ENCODE measurements around the gene CAMK1. TPM values are rescaled to one million over a fixed set of nuclear protein-coding genes. Genes with fewer than 3 reads are reported as not detected.

CAMK1 gene
- 20.4 TPM for total RNA-seq

GRCh38 chr3:9769426-9770275, at the start of gene CAMK1:
Gene CAMK1 (minus strand): TSS chr3:9769947. CDS start chr3:9767749, 2,198 bp downstream.

DNA sequence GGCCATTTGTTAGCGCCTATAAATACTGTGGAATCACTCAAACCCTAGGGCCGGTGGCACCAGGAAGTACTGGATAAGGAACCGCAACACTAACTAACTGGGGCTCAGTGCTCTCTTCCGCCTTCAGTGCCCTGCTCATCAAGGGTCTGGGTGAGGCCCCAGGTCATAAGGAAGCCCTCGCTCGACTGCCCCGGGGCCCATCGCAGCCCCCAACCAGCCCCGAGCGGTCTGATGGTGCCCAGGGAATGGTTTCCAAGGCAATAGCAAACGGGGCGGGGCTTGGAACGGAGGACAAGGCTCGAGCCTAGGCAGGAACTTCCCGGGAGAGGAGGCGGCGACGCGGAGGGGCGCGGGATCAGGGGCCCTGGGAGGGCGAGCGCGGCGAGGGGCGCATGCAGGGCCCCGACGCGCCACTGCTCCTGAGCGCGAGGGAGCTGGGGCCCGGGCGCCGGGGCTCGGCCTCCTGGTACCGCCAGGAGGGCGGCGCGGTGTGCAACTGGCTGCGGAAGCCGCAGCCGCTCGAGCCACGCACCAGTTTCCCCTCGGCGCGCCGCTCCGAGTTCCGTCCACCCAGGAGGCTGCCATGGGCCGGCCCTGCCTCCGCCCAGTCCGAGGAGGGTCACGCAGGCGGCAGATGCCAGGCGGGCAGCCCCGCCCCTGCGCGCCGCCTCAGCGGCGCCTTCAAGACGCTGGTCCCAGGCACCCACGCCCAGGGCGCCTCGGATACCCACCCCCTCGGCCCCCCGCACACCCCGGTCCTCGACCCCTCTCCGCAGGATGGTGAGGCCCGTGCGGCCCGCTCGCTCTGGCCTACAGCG, 40.1 kb upstream of the CAMK1 start, which contains the start of gene TTLL3:
TSS of gene TTLL3 (plus strand) at position 648 of the 818 bp plus-strand sequence. CDS start 400 bp downstream, outside the sequence.

DNA sequence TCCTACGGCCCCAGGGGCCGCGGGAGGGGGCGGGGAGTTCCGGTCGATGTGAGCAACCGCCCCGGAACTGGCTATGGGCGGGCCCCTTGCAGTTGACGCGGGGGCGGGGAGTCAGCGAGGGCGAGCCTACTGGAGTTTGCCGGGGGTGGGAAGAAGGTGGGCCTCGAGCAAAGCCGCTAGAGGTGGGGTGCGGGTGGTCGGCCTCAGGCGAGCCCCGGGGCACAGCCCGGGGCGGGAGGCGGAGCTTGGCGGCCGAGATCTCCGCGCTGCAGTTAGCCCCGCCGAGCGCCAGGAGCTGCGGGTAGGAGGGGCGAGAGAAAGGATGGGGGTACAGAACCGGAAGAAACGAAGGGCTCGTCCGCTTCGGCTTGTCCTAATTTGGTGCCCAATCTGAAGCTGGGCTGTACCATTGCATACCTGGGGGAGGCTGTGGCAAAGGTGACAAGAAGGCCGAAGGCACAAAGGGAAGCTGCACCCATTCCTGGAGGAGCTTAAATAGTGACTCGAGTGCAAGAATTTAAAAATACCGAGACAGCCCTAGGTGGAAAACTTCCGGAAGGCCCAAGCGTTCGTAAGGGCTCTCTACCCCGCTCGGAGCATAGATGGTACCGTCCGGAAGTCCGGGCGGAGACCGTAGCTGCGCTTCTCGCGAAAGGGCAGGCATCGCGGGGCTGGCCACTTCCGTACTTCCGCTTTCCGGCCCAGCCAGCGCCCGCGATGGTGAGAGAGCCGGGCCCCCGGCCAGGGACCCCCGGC, 22.8 kb upstream of the CAMK1 start, which contains the start of the genes ARPC4 and TADA3:
TSS of gene ARPC4 (plus strand) at position 678 of the 756 bp plus-strand sequence. CDS start at position 718, 40 bp downstream.
TSS of gene TADA3 (minus strand) at position 69 of the 756 bp plus-strand sequence. CDS start 1,007 bp downstream, outside the sequence.

GRCh38 chr3:9749645-9750555, 19.8 kb downstream of the CAMK1 start, which contains the start of gene OGG1:
Gene OGG1 (plus strand): TSS chr3:9749952. CDS start chr3:9750287, 335 bp downstream.

GRCh38 chr3:9731206-9732079, 38.3 kb downstream of the CAMK1 start, which contains the start of gene BRPF1:
Gene BRPF1 (plus strand): TSS chr3:9731735. CDS start chr3:9734141, 2,406 bp downstream.

Other genes with a start within 250 kb of the CAMK1 start
- gene LHFPL4, start 216.1 kb downstream of the CAMK1 start, total RNA-seq = 16.8 TPM
- gene MTMR14, start 120.4 kb downstream of the CAMK1 start, total RNA-seq = 32.8 TPM
- gene CPNE9, start 66.1 kb downstream of the CAMK1 start, total RNA-seq = 3.8 TPM
- gene BRPF1, start 38.2 kb downstream of the CAMK1 start, total RNA-seq = 26.8 TPM
- gene OGG1, start 20.0 kb downstream of the CAMK1 start, total RNA-seq = 35.8 TPM
- 44.0 TPM for gene TADA3, start 22.5 kb upstream of the CAMK1 start, total RNA-seq
- gene ARPC4, start 23.1 kb upstream of the CAMK1 start, total RNA-seq = 72.3 TPM
- gene TTLL3, start 40.3 kb upstream of the CAMK1 start, total RNA-seq = 115 TPM
- gene RPUSD3, start 74.1 kb upstream of the CAMK1 start, total RNA-seq = 29.3 TPM
- not detected for gene CIDEC, start 110.3 kb upstream of the CAMK1 start, total RNA-seq
- 27.4 TPM for gene JAGN1, start 120.7 kb upstream of the CAMK1 start, total RNA-seq
- 0.71 TPM for gene IL17RE, start 132.9 kb upstream of the CAMK1 start, total RNA-seq
- 28.1 TPM for gene IL17RC, start 147.2 kb upstream of the CAMK1 start, total RNA-seq
- gene CRELD1, start 163.9 kb upstream of the CAMK1 start, total RNA-seq = 51.0 TPM
- gene PRRT3, start 182.5 kb upstream of the CAMK1 start, total RNA-seq = 2.9 TPM
- gene EMC3, start 216.9 kb upstream of the CAMK1 start, total RNA-seq = 48.7 TPM